Right forelimb (tissue), 1 donor: Measurements from ENCODE around the gene MYO3B.
"Not testable (repeated sequence)": the region's sequence is repeated elsewhere in the genome, so short reads cannot be mapped to it uniquely, and the experiment has no call there.

Experiments
- DNase-seq: peaks from one replicate; pipeline ENCODE4 v3.0.0-alpha.2; 2018

Gene MYO3B

GRCh38 chr2:170377500-170378207, 199.7 kb downstream of the MYO3B start:
- DNase-seq, result no peak

- DNase-seq, result no peak
These were observed 202.3 kb downstream of the MYO3B start for GRCh38 chr2:170380267-170380666.

GRCh38 chr2:170381678-170382077, 203.7 kb downstream of the MYO3B start:
- no peak for DNase-seq

GRCh38 chr2:170386554-170386953, 208.6 kb downstream of the MYO3B start:
- no peak for DNase-seq

GRCh38 chr2:170391018-170391417, 213.1 kb downstream of the MYO3B start:
- no peak for DNase-seq

- no peak for DNase-seq
These were observed 213.8 kb downstream of the MYO3B start for GRCh38 chr2:170391697-170392096.

- no peak for DNase-seq
These were observed 216.0 kb downstream of the MYO3B start for GRCh38 chr2:170393861-170394498.

GRCh38 chr2:170394641-170395387, 216.9 kb downstream of the MYO3B start:
- DNase-seq, result no peak

GRCh38 chr2:170396799-170397459, 219.0 kb downstream of the MYO3B start:
- no peak for DNase-seq

GRCh38 chr2:170401187-170401586, 223.2 kb downstream of the MYO3B start:
- no peak for DNase-seq

GRCh38 chr2:170404846-170405245, 226.9 kb downstream of the MYO3B start:
- DNase-seq, result no peak

GRCh38 chr2:170405326-170405725, 227.4 kb downstream of the MYO3B start:
- DNase-seq, result no peak

- no peak for DNase-seq
These were observed 230.7 kb downstream of the MYO3B start for GRCh38 chr2:170408461-170409163.

GRCh38 chr2:170409164-170409535, 231.2 kb downstream of the MYO3B start:
- DNase-seq, result peak; percentile 78

GRCh38 chr2:170411660-170412059, 233.7 kb downstream of the MYO3B start:
- no peak for DNase-seq

- no peak for DNase-seq
These were observed 243.2 kb downstream of the MYO3B start for GRCh38 chr2:170420961-170421687.

- DNase-seq, result no peak
These were observed 246.0 kb downstream of the MYO3B start for GRCh38 chr2:170423919-170424318.

- no peak for DNase-seq
These were observed 247.4 kb downstream of the MYO3B start for GRCh38 chr2:170425281-170425751.

GRCh38 chr2:170428868-170429267, 250.9 kb downstream of the MYO3B start:
- no peak for DNase-seq

- DNase-seq, result no peak
These were observed 254.9 kb downstream of the MYO3B start for GRCh38 chr2:170432823-170433222.

- no peak for DNase-seq
These were observed 255.5 kb downstream of the MYO3B start for GRCh38 chr2:170433448-170433847.

GRCh38 chr2:170434396-170434795, 256.4 kb downstream of the MYO3B start:
- DNase-seq, result not testable (repeated sequence)
